Colonic mucosa (tissue), 4 donors: ENCODE data around the gene RALGAPA2. TPM values are rescaled to one million over a fixed set of nuclear protein-coding genes. Genes with fewer than 3 reads are reported as not detected.

Experiments used
- DNase-seq: peaks from one replicate; pipeline ENCODE4 v3.0.0-alpha.2; 2020
- H3K27ac ChIP-seq: fragments of 200-600 bp; one replicate; pipeline ENCODE4 v1.8.0; 2021
- H3K27me3 ChIP-seq: fragments of 200-600 bp; one replicate; pipeline ENCODE4 v1.8.0; 2021
- H3K36me3 ChIP-seq: fragments of 200-600 bp; one replicate; pipeline ENCODE4 v1.8.0; 2021
- H3K4me1 ChIP-seq: fragments of 200-600 bp; one replicate; pipeline ENCODE4 v1.8.0; 2021; ENCODE audit warnings: mild to moderate bottlenecking
- H3K4me3 ChIP-seq: fragments of 200-600 bp; one replicate; pipeline ENCODE4 v1.8.0; 2021
- H3K9ac ChIP-seq, 2 donors: one replicate each; pipeline ENCODE4 v1.7.0; 2013; ENCODE audit warnings: control low read depth in 2 of 2, low read depth in 2 of 2, low read length in 2 of 2
- H3K9me3 ChIP-seq: fragments of 200-600 bp; one replicate; pipeline ENCODE4 v1.8.0; 2021
- CTCF ChIP-seq: fragments of 200-600 bp; IDR thresholded peaks from one replicate; pipeline ENCODE4 v1.8.0; 2022; ENCODE audit warnings: antibody characterized with exemption, mild to moderate bottlenecking
- intact Hi-C: fragments of 100-400 bp; cut with DNase I; formaldehyde crosslinking; loops from one replicate; pipeline ENCODE4 v1.14.1; 2022
- total RNA-seq, 2 donors: library from RNA; stranded (reverse); fragmentation: NEBNext Ultra II Directional in 1 of 2; extraction: Animal tissue kit (Norgen Biotek cat#: 25700) in 1 of 2; gene quantifications; one replicate each; pipeline ENCODE4 v1.2.1, GENCODE V29; 2021
- donor health status: healthy.
- donor health status: DM: no; HTN: no; CAD: no.
- donor health status: DM: no; HTN: no; CAD: no.

Gene RALGAPA2
- total RNA-seq = 10 to 100 TPM; 64.5 to 66.1 TPM

- intact Hi-C loops = no loop called here
- Histone ChIP-seq H3K27ac (peak within 1 kb of the TSS; percentile 85), H3K27me3 (no peaks in the 10 kb centered on the region), H3K4me1 (no peaks in the 10 kb centered on the region), H3K9me3 (no peaks in the 10 kb centered on the region), H3K4me3 (peak within 1 kb of the TSS; percentile 88), H3K36me3 (no peaks in the 10 kb centered on the region), H3K9ac (peak within 1 kb of the TSS; percentile 70 to 90)
- no peak for TF ChIP-seq CTCF
- DNase-seq = peak; percentile 97
Observed at GRCh38 chr20:20712474-20713243, at the start of gene RALGAPA2. RALGAPA2 (minus strand) TSS chr20:20712644; CDS start chr20:20712480, 164 bp downstream.

GRCh38 chr20:20761301-20761700, 48.9 kb upstream of the RALGAPA2 start:
- H3K27ac ChIP-seq = no peak overlapping the region
- intact Hi-C loops = no loop called here
- DNase-seq = no peak
- TF ChIP-seq CTCF = no peak
- no peak overlapping the region for H3K4me3 ChIP-seq
- no peaks in the 10 kb centered on the region for H3K36me3 ChIP-seq
- no peak overlapping the region for H3K9ac ChIP-seq
- no peaks in the 10 kb centered on the region for H3K4me1 ChIP-seq
- no peaks in the 10 kb centered on the region for H3K9me3 ChIP-seq
- no peaks in the 10 kb centered on the region for H3K27me3 ChIP-seq

- Histone ChIP-seq H3K9ac (no peak overlapping the region), H3K27ac (peak overlapping the region; percentile 73), H3K9me3 (no peaks in the 10 kb centered on the region), H3K36me3 (no peaks in the 10 kb centered on the region), H3K4me1 (no peaks in the 10 kb centered on the region), H3K4me3 (no peak overlapping the region), H3K27me3 (no peaks in the 10 kb centered on the region)
- intact Hi-C loops = no loop called here
- peak; percentile 59 for DNase-seq
- TF ChIP-seq CTCF = no peak
Observed at GRCh38 chr20:20759132-20759531, 46.7 kb upstream of the RALGAPA2 start.

- Histone ChIP-seq H3K9ac (no peak overlapping the region), H3K9me3 (no peaks in the 10 kb centered on the region), H3K36me3 (no peaks in the 10 kb centered on the region), H3K27me3 (no peaks in the 10 kb centered on the region), H3K4me1 (no peaks in the 10 kb centered on the region), H3K27ac (no peak overlapping the region), H3K4me3 (no peak overlapping the region)
- TF ChIP-seq CTCF = no peak
- no peak for DNase-seq
- intact Hi-C loops = no loop called here
Observed at GRCh38 chr20:20755674-20756319, 43.4 kb upstream of the RALGAPA2 start.

- intact Hi-C loops = no loop called here
- Histone ChIP-seq H3K4me3 (no peak overlapping the region), H3K27me3 (no peaks in the 10 kb centered on the region), H3K9ac (no peak overlapping the region), H3K27ac (no peak overlapping the region), H3K4me1 (no peaks in the 10 kb centered on the region), H3K36me3 (no peaks in the 10 kb centered on the region), H3K9me3 (no peaks in the 10 kb centered on the region)
- TF ChIP-seq CTCF = no peak
- no peak for DNase-seq
Observed at GRCh38 chr20:20755231-20755630, 42.8 kb upstream of the RALGAPA2 start.
